ENCODE results near the gene FSD1L. TPM values are rescaled to one million over a fixed set of nuclear protein-coding genes. Genes with fewer than 3 reads are reported as not detected.

FSD1L gene
- total and polyA plus RNA-seq, 2 donors (not counting 1 experiment from before 2014, with no cell fraction given), result 0.70 to 15.2 TPM

- DNase-seq (no peak), ATAC-seq (ENCODE audit: low read depth) (no peak)
- Histone ChIP-seq H3K4me2 (replicated peaks; ENCODE audit: low read depth, low read length, poor library complexity, severe bottlenecking) (no peak overlapping the region), H2AFZ (ENCODE audit: insufficient read depth, low read depth, low read length, poor library complexity, severe bottlenecking) (no peak overlapping the region), H3K4me1 (ENCODE audit: control insufficient read depth in 2 of 2, insufficient read depth in 2 of 2, low read length in 2 of 2) (no peaks in the 10 kb centered on the region), H3K9me3 (ENCODE audit: control extremely low read depth in 1 of 3, control insufficient read depth in 2 of 3, insufficient read depth in 1 of 3, low read length in 2 of 3) (no peaks in the 10 kb centered on the region), H3K79me2 (ENCODE audit: control insufficient read depth, insufficient read depth, low read length) (no peaks in the 10 kb centered on the region), H3K9ac (ENCODE audit: low read length) (no peak overlapping the region), H4K20me1 (ENCODE audit: control insufficient read depth, insufficient read depth, low read length, poor library complexity, severe bottlenecking) (no peaks in the 10 kb centered on the region), H3K36me3 (replicated peaks in 1 of 2; ENCODE audit: control extremely low read depth in 1 of 2, control insufficient read depth in 1 of 2, extremely low read depth in 1 of 2, insufficient read depth in 2 of 2, low read length in 1 of 2) (no peaks in the 10 kb centered on the region), H3K27me3 (replicated peaks in 1 of 4; ENCODE audit: control extremely low read depth in 1 of 4, control insufficient read depth in 3 of 4, insufficient read depth in 4 of 4, low read length in 3 of 4) (no peaks in the 10 kb centered on the region), H3K4me3 (ENCODE audit: control extremely low read depth in 1 of 5, extremely low read depth in 1 of 5, insufficient read depth in 1 of 5, low read depth in 2 of 5, low read length in 4 of 5) (no peak overlapping the region), H3K27ac (ENCODE audit: low read length in 2 of 2) (no peak overlapping the region)
- intact Hi-C loops (cut with micrococcal nuclease), result no loop called here
- ChIA-PET CTCF (no interaction called here), POLR2A (no interaction called here)
- TF ChIP-seq, protein P1, sequence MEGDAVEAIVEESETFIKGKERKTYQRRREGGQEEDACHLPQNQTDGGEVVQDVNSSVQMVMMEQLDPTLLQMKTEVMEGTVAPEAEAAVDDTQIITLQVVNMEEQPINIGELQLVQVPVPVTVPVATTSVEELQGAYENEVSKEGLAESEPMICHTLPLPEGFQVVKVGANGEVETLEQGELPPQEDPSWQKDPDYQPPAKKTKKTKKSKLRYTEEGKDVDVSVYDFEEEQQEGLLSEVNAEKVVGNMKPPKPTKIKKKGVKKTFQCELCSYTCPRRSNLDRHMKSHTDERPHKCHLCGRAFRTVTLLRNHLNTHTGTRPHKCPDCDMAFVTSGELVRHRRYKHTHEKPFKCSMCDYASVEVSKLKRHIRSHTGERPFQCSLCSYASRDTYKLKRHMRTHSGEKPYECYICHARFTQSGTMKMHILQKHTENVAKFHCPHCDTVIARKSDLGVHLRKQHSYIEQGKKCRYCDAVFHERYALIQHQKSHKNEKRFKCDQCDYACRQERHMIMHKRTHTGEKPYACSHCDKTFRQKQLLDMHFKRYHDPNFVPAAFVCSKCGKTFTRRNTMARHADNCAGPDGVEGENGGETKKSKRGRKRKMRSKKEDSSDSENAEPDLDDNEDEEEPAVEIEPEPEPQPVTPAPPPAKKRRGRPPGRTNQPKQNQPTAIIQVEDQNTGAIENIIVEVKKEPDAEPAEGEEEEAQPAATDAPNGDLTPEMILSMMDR (IDR thresholded peaks at IDR 0.05), result no peak
- no peak for TF ChIP-seq EZH2 (IDR thresholded peaks at IDR 0.05; ENCODE audit: borderline replicate concordance, insufficient read depth, low read depth, low read length, poor library complexity, severe bottlenecking)
- no peak overlapping the region for H3K27ac Mint-ChIP-seq
- H3K4me1 Mint-ChIP-seq, result no peaks in the 10 kb centered on the region
- H3K27me3 Mint-ChIP-seq, result no peaks in the 10 kb centered on the region
- no CpG with 5 or more reads among the region's 4 CpGs for WGBS (ENCODE audit: insufficient coverage)
- H3K9me3 Mint-ChIP-seq (ENCODE audit: insufficient read depth), result no peaks in the 10 kb centered on the region
- H3K4me3 Mint-ChIP-seq, result no peak overlapping the region
Observed at GRCh38 chr9:105507096-105507790, 59.4 kb downstream of the FSD1L start.

GRCh38 chr9:105508530-105508929 lies 60.7 kb downstream of the FSD1L start:
- no peaks in the 10 kb centered on the region for H3K36me3 ChIP-seq (replicated peaks in 1 of 2; ENCODE audit: control extremely low read depth in 1 of 2, control insufficient read depth in 1 of 2, extremely low read depth in 1 of 2, insufficient read depth in 2 of 2, low read length in 1 of 2)
- 80% methylated on average over 1 of the region's 2 CpGs for WGBS (ENCODE audit: insufficient coverage)
- no peaks in the 10 kb centered on the region for H3K79me2 ChIP-seq (ENCODE audit: control insufficient read depth, insufficient read depth, low read length)
- no peak overlapping the region for H3K4me3 ChIP-seq (ENCODE audit: control extremely low read depth in 1 of 5, extremely low read depth in 1 of 5, insufficient read depth in 1 of 5, low read depth in 2 of 5, low read length in 4 of 5)
- no peak overlapping the region for H2AFZ ChIP-seq (ENCODE audit: insufficient read depth, low read depth, low read length, poor library complexity, severe bottlenecking)
- ChIA-PET POLR2A (no interaction called here), CTCF (no interaction called here)
- no peak overlapping the region for H3K27ac Mint-ChIP-seq
- no peak overlapping the region for H3K4me2 ChIP-seq (replicated peaks; ENCODE audit: low read depth, low read length, poor library complexity, severe bottlenecking)
- ATAC-seq (ENCODE audit: low read depth), result no peak
- no peaks in the 10 kb centered on the region for H3K9me3 Mint-ChIP-seq (ENCODE audit: insufficient read depth)
- no peak for TF ChIP-seq EZH2 (IDR thresholded peaks at IDR 0.05; ENCODE audit: borderline replicate concordance, insufficient read depth, low read depth, low read length, poor library complexity, severe bottlenecking)
- TF ChIP-seq, protein P1 (IDR thresholded peaks at IDR 0.05), result no peak
- H4K20me1 ChIP-seq (ENCODE audit: control insufficient read depth, insufficient read depth, low read length, poor library complexity, severe bottlenecking), result no peaks in the 10 kb centered on the region
- H3K27me3 ChIP-seq (replicated peaks in 1 of 4; ENCODE audit: control extremely low read depth in 1 of 4, control insufficient read depth in 3 of 4, insufficient read depth in 4 of 4, low read length in 3 of 4), result no peaks in the 10 kb centered on the region
- H3K4me1 ChIP-seq (ENCODE audit: control insufficient read depth in 2 of 2, insufficient read depth in 2 of 2, low read length in 2 of 2), result no peaks in the 10 kb centered on the region
- no peak for DNase-seq
- H3K27me3 Mint-ChIP-seq, result no peaks in the 10 kb centered on the region
- H3K9me3 ChIP-seq (ENCODE audit: control extremely low read depth in 1 of 3, control insufficient read depth in 2 of 3, insufficient read depth in 1 of 3, low read length in 2 of 3), result no peaks in the 10 kb centered on the region
- H3K27ac ChIP-seq (ENCODE audit: low read length in 2 of 2), result no peak overlapping the region
- intact Hi-C loops (cut with micrococcal nuclease), result no loop called here
- no peaks in the 10 kb centered on the region for H3K4me1 Mint-ChIP-seq
- H3K9ac ChIP-seq (ENCODE audit: low read length), result no peak overlapping the region
- H3K4me3 Mint-ChIP-seq, result no peak overlapping the region
